Measurements from ENCODE around the gene TELO2. TPM values are rescaled to one million over a fixed set of nuclear protein-coding genes. Genes with fewer than 3 reads are reported as not detected.

Gene TELO2
- total RNA-seq, 4 donors from 2014 or later: 37.1 to 84.6 (median 45.3) TPM

- H3K4me1 ChIP-seq: no peaks in the 10 kb centered on the region
- TF ChIP-seq EP300 (IDR thresholded peaks at IDR 0.05): no peak
- no peak for TF ChIP-seq POLR2A (IDR thresholded peaks at IDR 0.05)
- TF ChIP-seq, protein P1, sequence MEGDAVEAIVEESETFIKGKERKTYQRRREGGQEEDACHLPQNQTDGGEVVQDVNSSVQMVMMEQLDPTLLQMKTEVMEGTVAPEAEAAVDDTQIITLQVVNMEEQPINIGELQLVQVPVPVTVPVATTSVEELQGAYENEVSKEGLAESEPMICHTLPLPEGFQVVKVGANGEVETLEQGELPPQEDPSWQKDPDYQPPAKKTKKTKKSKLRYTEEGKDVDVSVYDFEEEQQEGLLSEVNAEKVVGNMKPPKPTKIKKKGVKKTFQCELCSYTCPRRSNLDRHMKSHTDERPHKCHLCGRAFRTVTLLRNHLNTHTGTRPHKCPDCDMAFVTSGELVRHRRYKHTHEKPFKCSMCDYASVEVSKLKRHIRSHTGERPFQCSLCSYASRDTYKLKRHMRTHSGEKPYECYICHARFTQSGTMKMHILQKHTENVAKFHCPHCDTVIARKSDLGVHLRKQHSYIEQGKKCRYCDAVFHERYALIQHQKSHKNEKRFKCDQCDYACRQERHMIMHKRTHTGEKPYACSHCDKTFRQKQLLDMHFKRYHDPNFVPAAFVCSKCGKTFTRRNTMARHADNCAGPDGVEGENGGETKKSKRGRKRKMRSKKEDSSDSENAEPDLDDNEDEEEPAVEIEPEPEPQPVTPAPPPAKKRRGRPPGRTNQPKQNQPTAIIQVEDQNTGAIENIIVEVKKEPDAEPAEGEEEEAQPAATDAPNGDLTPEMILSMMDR (IDR thresholded peaks at IDR 0.05): no peak
- H3K4me3 ChIP-seq: no peak overlapping the region
- no peaks in the 10 kb centered on the region for H3K9me3 ChIP-seq
- no peaks in the 10 kb centered on the region for H3K36me3 ChIP-seq
- 75 to 81% methylated on average over 24 to 31 of the region's 33 CpGs for WGBS, 2 donors
- H3K27ac ChIP-seq: no peak overlapping the region
- no peaks in the 10 kb centered on the region for H3K27me3 ChIP-seq
- no peak for DNase-seq (ENCODE audit: low spot score in 2 of 2)
Measured at GRCh38 chr16:1486551-1487390, 6.4 kb upstream of the TELO2 start.

DNA sequence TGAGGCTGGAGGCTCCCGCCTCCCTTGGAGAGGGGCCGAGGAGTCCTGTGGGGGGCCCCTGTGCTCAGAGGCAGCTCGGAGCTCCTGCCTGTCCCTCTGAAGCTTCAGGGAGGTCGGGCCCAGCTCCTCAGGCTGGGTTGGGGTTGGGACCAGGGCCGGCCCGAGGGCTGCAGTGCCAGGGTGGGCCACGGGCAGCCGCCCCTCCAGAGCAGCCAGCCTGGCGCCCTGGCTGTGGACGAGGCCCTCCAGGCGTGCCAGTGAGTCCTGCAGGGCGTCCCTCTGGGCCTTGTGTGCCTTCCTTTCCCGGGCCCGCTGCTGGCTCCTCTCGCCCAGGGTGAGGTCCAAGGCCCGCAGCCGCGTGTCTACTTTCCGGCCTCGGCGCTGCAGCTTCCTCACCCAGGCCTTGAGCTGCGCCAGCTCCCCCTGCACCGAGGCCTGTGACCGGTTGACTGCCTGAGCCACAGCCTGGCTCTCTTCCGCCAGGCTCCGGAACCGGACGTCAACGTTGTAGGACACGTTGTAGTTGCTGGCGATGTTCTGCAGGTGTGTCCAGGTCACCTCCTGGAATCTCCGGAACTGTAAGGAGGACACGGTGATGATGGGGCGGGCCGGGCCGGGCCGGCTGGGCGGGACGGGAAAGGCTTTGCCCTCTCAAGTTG is 5.6 kb upstream of the TELO2 start:
- no peak overlapping the region for H3K4me3 ChIP-seq
- 91 to 95% methylated on average over 12 of the region's 39 CpGs for WGBS, 2 donors
- H3K27me3 ChIP-seq: no peaks in the 10 kb centered on the region
- no peak overlapping the region for H3K27ac ChIP-seq
- TF ChIP-seq, protein P1 (IDR thresholded peaks at IDR 0.05): no peak
- TF ChIP-seq POLR2A (IDR thresholded peaks at IDR 0.05) (no peak), EP300 (IDR thresholded peaks at IDR 0.05) (no peak)
- DNase-seq (ENCODE audit: low spot score in 2 of 2): no peak
- no peaks in the 10 kb centered on the region for H3K36me3 ChIP-seq
- H3K9me3 ChIP-seq: no peaks in the 10 kb centered on the region
- peaks cover 0 to 4% (median 0%) of the 10 kb centered on the region in 4 donors for H3K4me1 ChIP-seq

GRCh38 chr16:1488054-1488601 is 5.0 kb upstream of the TELO2 start:
- H3K27me3 ChIP-seq: no peaks in the 10 kb centered on the region
- H3K9me3 ChIP-seq: no peaks in the 10 kb centered on the region
- H3K27ac ChIP-seq: no peak overlapping the region
- H3K36me3 ChIP-seq: no peaks in the 10 kb centered on the region
- TF ChIP-seq POLR2A (IDR thresholded peaks at IDR 0.05): no peak
- TF ChIP-seq, protein P1 (IDR thresholded peaks at IDR 0.05): no peak
- no peak for TF ChIP-seq EP300 (IDR thresholded peaks at IDR 0.05)
- H3K4me1 ChIP-seq: peaks cover 0 to 9% (median 0%) of the 10 kb centered on the region in 4 donors
- no peak for DNase-seq (ENCODE audit: low spot score in 2 of 2)
- H3K4me3 ChIP-seq: no peak overlapping the region
- WGBS, 2 donors: 79 to 83% methylated on average over 18 to 19 of the region's 24 CpGs

DNA sequence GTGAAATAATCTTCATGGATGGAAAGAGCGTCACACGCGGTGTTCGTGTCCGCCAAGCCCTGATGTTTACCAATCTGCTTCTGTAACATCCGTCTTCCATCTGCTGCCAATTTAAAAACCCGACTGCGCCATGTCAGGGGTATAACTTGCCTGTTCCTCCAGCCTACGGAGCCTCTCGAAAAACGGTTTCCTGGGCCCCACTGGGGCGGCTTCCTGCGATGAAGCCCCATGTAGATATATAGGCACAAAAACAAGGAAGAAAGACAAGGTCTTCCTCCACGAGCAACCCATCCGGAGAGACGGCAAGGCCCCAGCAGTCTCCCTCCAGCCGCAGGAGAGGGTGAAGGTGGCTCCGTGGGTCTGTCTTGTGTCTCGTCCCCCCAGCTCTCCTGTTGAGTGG is 4.5 kb upstream of the TELO2 start, which contains the start of gene PTX4:
PTX4 (minus strand) TSS at position 326 of the 400 bp plus-strand sequence; CDS start at position 291, 35 bp downstream.
- H3K4me1 ChIP-seq: peaks cover 0 to 9% (median 0%) of the 10 kb centered on the region in 4 donors
- no peaks in the 10 kb centered on the region for H3K36me3 ChIP-seq
- no peak within 1 kb of the TSS for H3K27ac ChIP-seq
- no peaks in the 10 kb centered on the region for H3K9me3 ChIP-seq
- no peak for DNase-seq (ENCODE audit: low spot score in 2 of 2)
- no peaks in the 10 kb centered on the region for H3K27me3 ChIP-seq
- WGBS, 2 donors: 86 to 94% methylated on average over 19 of the region's 19 CpGs
- no peak for TF ChIP-seq EP300 (IDR thresholded peaks at IDR 0.05)
- TF ChIP-seq, protein P1 (IDR thresholded peaks at IDR 0.05): no peak
- no peak for TF ChIP-seq POLR2A (IDR thresholded peaks at IDR 0.05)
- H3K4me3 ChIP-seq: no peak within 1 kb of the TSS
